IPS-NIHi7 (cell line): ENCODE data around the gene ATP10A.
"Not testable (repeated sequence)": the region's sequence is repeated elsewhere in the genome, so short reads cannot be mapped to it uniquely, and the experiment has no call there.

Source experiments
- DNase-seq: peaks from one replicate; pipeline ENCODE4 v3.0.0; 2012; ENCODE audit warnings: mixed read lengths; ENCODE audit errors: extremely low spot score

ATP10A gene

GRCh38 chr15:25658560-25658959 lies 204.6 kb downstream of the ATP10A start:
- DNase-seq, result no peak

DNA sequence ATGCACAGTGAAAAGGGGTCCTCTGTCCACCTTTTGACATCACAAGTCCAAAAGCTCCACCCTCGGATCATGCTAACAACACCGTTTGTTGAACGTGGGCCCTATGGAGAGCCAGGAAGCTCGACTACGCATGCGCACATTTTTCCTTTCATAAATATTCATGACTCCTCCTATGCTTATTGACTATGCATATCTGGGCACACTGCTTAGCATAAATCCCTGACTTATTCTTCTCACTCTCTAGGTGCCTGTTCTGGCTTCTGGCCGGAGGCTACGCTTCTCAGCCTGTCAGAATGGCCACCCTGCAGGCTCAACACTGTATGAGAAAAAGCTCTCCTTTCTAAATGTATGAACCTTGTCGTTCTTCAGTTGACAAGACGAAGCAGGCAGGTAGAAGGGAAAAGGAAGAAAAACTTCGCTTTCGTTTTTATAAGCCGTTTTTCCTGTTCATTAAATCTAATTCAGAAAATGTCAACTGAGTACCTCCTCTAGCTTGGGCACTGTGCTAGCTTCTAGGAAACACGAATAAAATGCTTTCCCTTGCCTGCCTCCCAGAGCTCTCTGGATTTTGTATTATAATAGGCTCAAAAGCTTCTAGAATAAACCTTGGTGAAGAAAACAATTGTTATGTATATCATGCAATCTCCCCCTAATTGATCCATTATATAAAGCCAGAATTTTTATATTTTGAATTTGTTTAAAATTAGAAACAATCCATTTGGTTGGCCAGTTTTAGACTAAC lies 207.7 kb downstream of the ATP10A start:
- no peak for DNase-seq

GRCh38 chr15:25653371-25653770 lies 209.8 kb downstream of the ATP10A start:
- DNase-seq, result no peak

- DNase-seq, result no peak
Measured at GRCh38 chr15:25652704-25653103, 210.4 kb downstream of the ATP10A start.

DNA sequence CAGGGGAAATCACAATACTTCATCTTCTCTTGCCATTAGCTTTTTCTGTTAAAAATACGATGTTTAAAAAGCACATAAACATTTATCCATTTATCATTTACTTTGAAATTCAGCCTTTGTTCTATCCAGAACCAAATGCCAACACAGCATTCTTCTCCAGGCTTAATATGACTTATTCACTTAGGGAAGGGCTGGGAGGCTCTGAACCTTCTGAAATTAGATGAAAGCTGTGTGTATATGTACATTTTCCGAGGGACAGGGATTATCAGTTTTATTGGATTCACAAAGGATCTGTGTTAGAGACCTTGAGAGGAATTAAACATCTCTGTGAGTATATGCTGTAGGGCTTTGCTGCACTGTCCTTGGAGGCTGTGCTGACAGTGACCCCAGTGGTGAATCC lies 213.7 kb downstream of the ATP10A start:
- no peak for DNase-seq

DNA sequence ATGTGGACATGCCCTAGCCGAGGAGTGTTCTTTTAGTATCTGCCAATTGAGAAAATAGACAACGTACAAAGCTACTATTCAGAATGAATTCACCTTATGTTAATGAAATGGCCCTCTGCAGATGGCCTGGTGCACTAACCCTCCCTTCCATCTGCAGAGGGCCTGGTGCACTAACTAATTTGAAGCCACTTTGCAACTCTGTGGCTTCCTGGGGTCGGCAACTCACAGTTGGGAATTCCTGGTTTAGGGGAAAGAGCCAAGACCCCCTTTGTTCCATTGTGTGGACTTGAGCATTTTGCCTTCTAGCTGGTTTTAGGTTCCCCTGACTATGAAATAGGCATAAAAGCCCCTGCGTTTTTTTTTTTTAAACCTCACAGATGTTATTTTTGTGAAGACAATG lies 220.0 kb downstream of the ATP10A start:
- peak; percentile 49 for DNase-seq

DNA sequence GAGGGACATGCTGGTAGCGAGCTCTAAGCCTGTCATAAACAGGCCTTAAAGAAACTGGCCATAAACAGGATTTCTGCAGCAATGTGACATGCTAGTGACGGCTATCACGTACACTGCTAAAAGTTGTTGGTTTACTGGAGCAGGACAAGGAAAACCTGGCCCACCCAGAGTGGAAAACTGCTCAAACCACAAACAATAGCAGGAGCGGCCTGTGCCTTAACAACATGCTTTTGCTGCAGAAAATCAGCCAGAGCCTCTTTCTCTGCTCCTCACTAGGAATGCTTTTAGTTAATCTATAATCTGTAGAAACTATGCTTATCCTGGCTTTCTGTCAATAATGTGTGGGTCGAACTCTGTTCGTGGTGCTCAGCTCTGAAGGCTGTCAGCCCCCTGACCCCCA lies 221.4 kb downstream of the ATP10A start:
- DNase-seq, result no peak

DNA sequence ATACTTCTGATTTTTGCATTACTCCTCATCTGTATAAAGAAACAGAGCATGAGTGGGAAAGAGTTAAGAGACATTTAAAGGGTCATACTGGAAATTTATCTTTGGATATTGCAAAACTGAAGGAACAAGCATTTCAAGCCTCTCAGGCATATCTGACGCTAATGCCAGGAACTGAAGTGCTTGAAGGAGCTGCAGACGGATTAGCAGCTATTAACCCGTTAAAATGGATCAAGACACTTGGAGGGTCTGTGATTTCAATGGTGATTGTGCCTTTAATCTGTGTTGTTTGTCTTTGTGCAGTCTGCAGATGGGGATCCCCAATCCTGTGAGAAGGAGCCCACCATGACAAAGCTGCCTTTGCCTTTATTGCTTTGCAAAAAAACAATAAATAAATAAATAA lies 221.8 kb downstream of the ATP10A start:
- DNase-seq, result no peak

GRCh38 chr15:25640959-25641358 lies 222.2 kb downstream of the ATP10A start:
- not testable (repeated sequence) for DNase-seq

- DNase-seq, result no peak
Measured at GRCh38 chr15:25640381-25640780, 222.7 kb downstream of the ATP10A start.

- not testable (repeated sequence) for DNase-seq
Measured at GRCh38 chr15:25636486-25636885, 226.6 kb downstream of the ATP10A start.

DNA sequence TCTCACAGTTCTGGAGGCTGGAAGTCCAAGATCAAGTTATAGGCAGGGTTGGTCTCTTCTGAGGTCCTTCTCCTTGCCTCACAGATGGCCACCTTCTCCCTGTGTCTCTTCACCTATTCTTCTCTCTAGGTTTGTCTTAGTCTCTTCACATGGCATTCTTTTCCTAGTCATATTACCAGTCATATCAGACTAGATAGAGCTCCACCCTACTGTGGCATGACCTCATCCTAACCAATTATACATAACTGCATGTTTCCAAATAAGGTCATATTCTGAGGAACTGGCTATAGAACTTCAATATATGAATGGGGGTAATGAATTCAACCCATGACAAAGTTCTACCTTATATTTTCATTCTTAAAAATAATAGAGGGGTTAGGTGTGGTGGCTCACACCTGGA lies 227.9 kb downstream of the ATP10A start:
- DNase-seq, result no peak

DNA sequence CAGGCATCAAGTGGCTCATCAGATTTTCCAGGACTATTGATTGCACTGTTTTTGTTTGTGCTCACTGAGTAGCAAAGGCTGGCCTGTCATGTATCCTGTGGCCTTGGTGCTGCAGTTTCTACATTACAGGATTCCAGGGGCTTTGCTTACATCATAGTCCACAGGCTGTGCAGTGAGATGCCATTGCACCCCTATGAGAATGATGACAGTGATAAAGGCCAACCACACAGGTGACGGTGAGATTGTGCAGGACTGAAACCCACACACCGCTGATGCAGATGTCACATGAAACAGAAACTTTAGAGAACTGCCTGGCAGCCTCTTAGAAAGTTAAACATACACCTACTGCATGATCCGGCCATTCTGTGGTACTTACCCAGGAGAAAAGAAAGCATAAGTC lies 229.3 kb downstream of the ATP10A start:
- DNase-seq, result no peak

GRCh38 chr15:25631971-25632370 lies 231.2 kb downstream of the ATP10A start:
- DNase-seq, result no peak
